Vagina (tissue), 2 donors: Measurements from ENCODE around the gene MFF. TPM values are rescaled to one million over a fixed set of nuclear protein-coding genes. Genes with fewer than 3 reads are reported as not detected.
A peak's percentile ranks its signal among the peaks of the same experiment; 100 is the strongest.

Experiments
- DNase-seq, 2 donors: peaks; one replicate each; pipeline ENCODE4 v3.0.0-alpha.2; 2017; ENCODE audit errors: extremely low spot score in 2 of 2
- H3K27ac ChIP-seq: fragments of 200-600 bp; sonication (generic); one replicate; pipeline ENCODE4 v1.5.1; 2019
- H3K27me3 ChIP-seq: fragments of 200-600 bp; sonication (generic); one replicate; pipeline ENCODE4 v1.5.1; 2019
- H3K36me3 ChIP-seq, 2 donors: fragments of 200-600 bp; sonication (generic); one replicate each; pipeline ENCODE4 v1.5.1; 2017 to 2019
- H3K4me1 ChIP-seq: fragments of 200-600 bp; sonication (generic); one replicate; pipeline ENCODE4 v1.5.1; 2019
- H3K4me3 ChIP-seq, 2 donors: fragments of 200-600 bp; sonication (generic); 1 replicate in 1 of 2; 2 replicates in 1 of 2; pipeline ENCODE4 v1.5.1; 2016 to 2019
- H3K9me3 ChIP-seq: fragments of 200-600 bp; sonication (generic); one replicate; pipeline ENCODE4 v1.5.1; 2019
- CTCF ChIP-seq, 3 experiments: fragments of 450-650 bp in 2 of 3; fragments of 200-600 bp in 1 of 3; sonication (generic) in 1 of 3; IDR thresholded peaks; one replicate each; pipeline ENCODE4 v1.5.1; 2017 to 2019; ENCODE audit warnings: antibody characterized with exemption in 3 of 3, mild to moderate bottlenecking in 2 of 3, moderate library complexity in 2 of 3
- POLR2A ChIP-seq, 2 donors: fragments of 450-650 bp; IDR thresholded peaks; one replicate each; pipeline ENCODE4 v1.6.1; 2017; ENCODE audit warnings: antibody characterized with exemption in 2 of 2, mild to moderate bottlenecking in 2 of 2, moderate library complexity in 2 of 2
- POLR2AphosphoS5 ChIP-seq, 2 donors: sonication (generic); formaldehyde crosslinking; IDR thresholded peaks; one replicate each; pipeline ENCODE4 v1.9.0; 2017; ENCODE audit warnings: antibody characterized with exemption in 2 of 2, mild to moderate bottlenecking in 2 of 2, low read depth in 1 of 2; ENCODE audit not compliant: insufficient read depth in 1 of 2
- intact Hi-C: fragments of 100-400 bp; cut with DNase I; formaldehyde crosslinking; loops from one replicate; pipeline ENCODE4 v1.15.1; 2023
- total RNA-seq: library from RNA; depleted of rRNA; stranded (reverse); fragments of >200 nt; gene quantifications from one replicate; pipeline ENCODE4 v1.2.3, GENCODE V29; 2016

Gene MFF
- total RNA-seq, 1 donor from 2014 or later: 109 TPM

- DNase-seq: no peak
- Histone ChIP-seq H3K9me3 (no peaks in the 10 kb centered on the region), H3K36me3 (no peaks in the 10 kb centered on the region), H3K27me3 (no peaks in the 10 kb centered on the region), H3K4me1 (no peaks in the 10 kb centered on the region), H3K27ac (no peak overlapping the region), H3K4me3 (no peak overlapping the region)
- no peak for TF ChIP-seq CTCF (IDR thresholded peaks at IDR 0.05)
- no peak for TF ChIP-seq POLR2A (IDR thresholded peaks at IDR 0.05)
- no peak for TF ChIP-seq POLR2AphosphoS5 (IDR thresholded peaks at IDR 0.05; ENCODE audit: insufficient read depth in 1 of 2, low read depth in 1 of 2)
- intact Hi-C loops: no loop called here
Measured at GRCh38 chr2:227317834-227318233, 7.2 kb upstream of the MFF start.

- intact Hi-C loops: no loop called here
Measured at GRCh38 chr2:227320305-227321094, 4.6 kb upstream of the MFF start.

GRCh38 chr2:227322530-227323205 lies 2.4 kb upstream of the MFF start:
- intact Hi-C loops: no loop called here
- H3K9me3 ChIP-seq: no peaks in the 10 kb centered on the region

More at GRCh38 chr2:227320305-227321094, 4.6 kb upstream of the MFF start:
- Histone ChIP-seq H3K27ac (no peak overlapping the region), H3K4me3 (no peak overlapping the region), H3K36me3 (no peaks in the 10 kb centered on the region), H3K27me3 (no peaks in the 10 kb centered on the region), H3K9me3 (no peaks in the 10 kb centered on the region), H3K4me1 (peaks cover 7% of the 10 kb centered on the region)
- TF ChIP-seq POLR2AphosphoS5 (IDR thresholded peaks at IDR 0.05; ENCODE audit: insufficient read depth in 1 of 2, low read depth in 1 of 2): no peak
- TF ChIP-seq POLR2A (IDR thresholded peaks at IDR 0.05): no peak
- no peak for TF ChIP-seq CTCF (IDR thresholded peaks at IDR 0.05)
- no peak for DNase-seq

GRCh38 chr2:227323818-227324217 lies 1.2 kb upstream of the MFF start:
- Histone ChIP-seq H3K27ac (no peak overlapping the region), H3K4me1 (peaks cover 23% of the 10 kb centered on the region), H3K4me3 (no peak overlapping the region), H3K27me3 (no peaks in the 10 kb centered on the region), H3K36me3 (no peaks in the 10 kb centered on the region), H3K9me3 (no peaks in the 10 kb centered on the region)
- no peak for DNase-seq
- TF ChIP-seq POLR2A (IDR thresholded peaks at IDR 0.05) (no peak), POLR2AphosphoS5 (IDR thresholded peaks at IDR 0.05; ENCODE audit: insufficient read depth in 1 of 2, low read depth in 1 of 2) (no peak), CTCF (IDR thresholded peaks at IDR 0.05) (no peak)
- intact Hi-C loops: no loop called here

More at GRCh38 chr2:227322530-227323205, 2.4 kb upstream of the MFF start:
- Histone ChIP-seq H3K4me1 (peaks cover 23% of the 10 kb centered on the region), H3K27ac (no peak overlapping the region), H3K36me3 (no peaks in the 10 kb centered on the region), H3K4me3 (no peak overlapping the region), H3K27me3 (no peaks in the 10 kb centered on the region)
- no peak for TF ChIP-seq CTCF (IDR thresholded peaks at IDR 0.05)
- no peak for TF ChIP-seq POLR2A (IDR thresholded peaks at IDR 0.05)
- no peak for TF ChIP-seq POLR2AphosphoS5 (IDR thresholded peaks at IDR 0.05; ENCODE audit: insufficient read depth in 1 of 2, low read depth in 1 of 2)
- no peak for DNase-seq

GRCh38 chr2:227324642-227324994 lies 433 bp upstream of the MFF start:
- H3K4me3 ChIP-seq: peak overlapping the region; percentile 61 to 94
- no peak for TF ChIP-seq CTCF (IDR thresholded peaks at IDR 0.05)
- no peak for TF ChIP-seq POLR2AphosphoS5 (IDR thresholded peaks at IDR 0.05; ENCODE audit: insufficient read depth in 1 of 2, low read depth in 1 of 2)
- no peak for TF ChIP-seq POLR2A (IDR thresholded peaks at IDR 0.05)
- peaks cover 23% of the 10 kb centered on the region for H3K4me1 ChIP-seq
- H3K27me3 ChIP-seq: no peaks in the 10 kb centered on the region
- DNase-seq: no peak
- H3K36me3 ChIP-seq: no peaks in the 10 kb centered on the region
- peak overlapping the region; percentile 94 for H3K27ac ChIP-seq
- H3K9me3 ChIP-seq: no peaks in the 10 kb centered on the region
- intact Hi-C loops: no loop called here
